HG02588 (cell line): ENCODE results near the gene NSUN2.

Source experiments
- ATAC-seq: cut with Tn5 transposase; IDR thresholded peaks from one replicate; pipeline ENCODE4 v1.9.1; 2021; ENCODE audit warnings: mild to moderate bottlenecking, moderate library complexity; ENCODE audit not compliant: unreplicated experiment

The NSUN2 gene

GRCh38 chr5:6567068-6567467 lies 65.8 kb downstream of the NSUN2 start:
- ATAC-seq, result no peak

GRCh38 chr5:6565492-6565891 lies 67.4 kb downstream of the NSUN2 start:
- ATAC-seq, result no peak

- ATAC-seq, result no peak
Measured at GRCh38 chr5:6557807-6558575, 74.9 kb downstream of the NSUN2 start.

- no peak for ATAC-seq
Measured at GRCh38 chr5:6556802-6557102, 76.1 kb downstream of the NSUN2 start.

- ATAC-seq, result no peak
Measured at GRCh38 chr5:6556089-6556801, 76.6 kb downstream of the NSUN2 start.

- no peak for ATAC-seq
Measured at GRCh38 chr5:6554812-6555211, 78.0 kb downstream of the NSUN2 start.

GRCh38 chr5:6553972-6554371 lies 78.9 kb downstream of the NSUN2 start:
- no peak for ATAC-seq

GRCh38 chr5:6552612-6553011 lies 80.2 kb downstream of the NSUN2 start:
- no peak for ATAC-seq

GRCh38 chr5:6551955-6552313 lies 80.9 kb downstream of the NSUN2 start:
- no peak for ATAC-seq

- no peak for ATAC-seq
Measured at GRCh38 chr5:6551287-6551954, 81.4 kb downstream of the NSUN2 start.

GRCh38 chr5:6550628-6551027 lies 82.2 kb downstream of the NSUN2 start:
- no peak for ATAC-seq
